ENCODE results near the gene ARID5B.

ARID5B gene

GRCh38 chr10:62115842-62116241, 214.3 kb downstream of the ARID5B start:
- H3K27ac ChIP-seq (ENCODE audit: extremely low read depth, low read depth, low read length): no peak overlapping the region
- TF ChIP-seq ZNF514 (tag by site-specific recombination; IDR thresholded peaks at IDR 0.05) (no peak), PRDM10 (tag by site-specific recombination; IDR thresholded peaks at IDR 0.05) (no peak), GLIS1 (tag by site-specific recombination; IDR thresholded peaks at IDR 0.05) (no peak), ZNF362 (tag by site-specific recombination; IDR thresholded peaks at IDR 0.05) (no peak), ZNF24 (tag by site-specific recombination; IDR thresholded peaks at IDR 0.05) (no peak), GLIS2 (tag by site-specific recombination; IDR thresholded peaks at IDR 0.05) (no peak), ZNF624 (tag by site-specific recombination; IDR thresholded peaks at IDR 0.05) (no peak), ZNF501 (tag by site-specific recombination; IDR thresholded peaks at IDR 0.05) (no peak), ZNF621 (tag by site-specific recombination; IDR thresholded peaks at IDR 0.05) (no peak), ZNF433 (tag by site-specific recombination; IDR thresholded peaks at IDR 0.05; ENCODE audit: low read depth) (no peak), ZNF223 (tag by site-specific recombination; IDR thresholded peaks at IDR 0.05) (no peak), SP2 (tag by site-specific recombination; IDR thresholded peaks at IDR 0.05) (no peak), ZNF654 (tag by site-specific recombination; IDR thresholded peaks at IDR 0.05; ENCODE audit: low read depth) (no peak), PRDM2 (tag by site-specific recombination; IDR thresholded peaks at IDR 0.05; ENCODE audit: borderline replicate concordance) (no peak)
- no peak overlapping the region for H3K4me3 ChIP-seq (ENCODE audit: low read depth, low read length)
- ChIA-PET CTCF (no interaction called here), POLR2A (no interaction called here)
- H3K4me1 ChIP-seq (ENCODE audit: control insufficient read depth, insufficient read depth, low read length): no peaks in the 10 kb centered on the region
- H3K9me3 ChIP-seq (ENCODE audit: control insufficient read depth, insufficient read depth, low read depth, low read length): no peaks in the 10 kb centered on the region
- no peaks in the 10 kb centered on the region for H3K36me3 ChIP-seq (ENCODE audit: control insufficient read depth in 2 of 2, insufficient read depth in 1 of 2, low read length in 2 of 2)

- no peaks in the 10 kb centered on the region for H3K36me3 ChIP-seq (ENCODE audit: control insufficient read depth in 2 of 2, insufficient read depth in 1 of 2, low read length in 2 of 2)
- H3K27ac ChIP-seq (ENCODE audit: extremely low read depth, low read depth, low read length): no peak overlapping the region
- H3K4me1 ChIP-seq (ENCODE audit: control insufficient read depth, insufficient read depth, low read length): no peaks in the 10 kb centered on the region
- ChIA-PET CTCF (interaction anchor here (0.6 to 0.9 kb wide), 2 partner anchors 29 to 1960 kb away, joined by 3 read pairs; no protein-coding TSS in a partner anchor), POLR2A (no interaction called here)
- no peaks in the 10 kb centered on the region for H3K9me3 ChIP-seq (ENCODE audit: control insufficient read depth, insufficient read depth, low read depth, low read length)
- no peak overlapping the region for H3K4me3 ChIP-seq (ENCODE audit: low read depth, low read length)
- no peak for TF ChIP-seq ZNF175 (tag by site-specific recombination; IDR thresholded peaks at IDR 0.05)
- no peak for TF ChIP-seq ZNF223 (tag by site-specific recombination; IDR thresholded peaks at IDR 0.05)
- TF ChIP-seq ZNF585B (tag by site-specific recombination; IDR thresholded peaks at IDR 0.05): no peak
- no peak for TF ChIP-seq HOXA7 (CRISPR knock-in tag; IDR thresholded peaks at IDR 0.05; ENCODE audit: borderline replicate concordance)
- TF ChIP-seq ZNF335 (tag by site-specific recombination; conservative IDR thresholded peaks at IDR 0.05): no peak
- no peak for TF ChIP-seq ZNF544 (tag by site-specific recombination; IDR thresholded peaks at IDR 0.05)
- TF ChIP-seq ZNF214 (tag by site-specific recombination; IDR thresholded peaks at IDR 0.05; ENCODE audit: borderline replicate concordance): no peak
- TF ChIP-seq ZNF654 (tag by site-specific recombination; IDR thresholded peaks at IDR 0.05; ENCODE audit: low read depth): no peak
- TF ChIP-seq ZNF548 (tag by site-specific recombination; IDR thresholded peaks at IDR 0.05): no peak
Observed at GRCh38 chr10:62116896-62117295, 215.4 kb downstream of the ARID5B start.

Measured in HEK293 (cell line).